Measurements from ENCODE around the gene NAV1. TPM values are rescaled to one million over a fixed set of nuclear protein-coding genes. Genes with fewer than 3 reads are reported as not detected.
A peak's percentile ranks its signal among the peaks of the same experiment; 100 is the strongest.

NAV1 gene
- total RNA-seq, 1 donor from 2014 or later, result 288 TPM

GRCh38 chr1:201553496-201554189 lies 14.7 kb downstream of the NAV1 start:
- TF ChIP-seq CTCF (IDR thresholded peaks at IDR 0.05), result no peak
- Mint-ChIP-seq H3K4me1 (ENCODE audit: unreplicated experiment) (peaks cover 52% of the 10 kb centered on the region), H3K9me3 (ENCODE audit: unreplicated experiment) (no peaks in the 10 kb centered on the region), H3K27ac (ENCODE audit: unreplicated experiment) (peak overlapping the region; percentile 9), H3K36me3 (ENCODE audit: unreplicated experiment) (peaks cover 2% of the 10 kb centered on the region), H3K4me3 (ENCODE audit: unreplicated experiment) (no peak overlapping the region), H3K27me3 (ENCODE audit: unreplicated experiment) (no peaks in the 10 kb centered on the region)
- DNase-seq (ENCODE audit: extremely low spot score, unreplicated experiment), result no peak

- Mint-ChIP-seq H3K9me3 (ENCODE audit: unreplicated experiment) (no peaks in the 10 kb centered on the region), H3K27me3 (ENCODE audit: unreplicated experiment) (no peaks in the 10 kb centered on the region), H3K4me3 (ENCODE audit: unreplicated experiment) (no peak overlapping the region), H3K4me1 (ENCODE audit: unreplicated experiment) (peaks cover 52% of the 10 kb centered on the region), H3K36me3 (ENCODE audit: unreplicated experiment) (peaks cover 2% of the 10 kb centered on the region), H3K27ac (ENCODE audit: unreplicated experiment) (no peak overlapping the region)
- no peak for TF ChIP-seq CTCF (IDR thresholded peaks at IDR 0.05)
- DNase-seq (ENCODE audit: extremely low spot score, unreplicated experiment), result no peak
Measured at GRCh38 chr1:201554190-201554600, 15.3 kb downstream of the NAV1 start.

- no peaks in the 10 kb centered on the region for H3K27me3 Mint-ChIP-seq (ENCODE audit: unreplicated experiment)
- H3K9me3 Mint-ChIP-seq (ENCODE audit: unreplicated experiment), result no peaks in the 10 kb centered on the region
- H3K36me3 Mint-ChIP-seq (ENCODE audit: unreplicated experiment), result peaks cover 2% of the 10 kb centered on the region
- TF ChIP-seq CTCF (IDR thresholded peaks at IDR 0.05), result no peak
- H3K27ac Mint-ChIP-seq (ENCODE audit: unreplicated experiment), result no peak overlapping the region
- no peak for DNase-seq (ENCODE audit: extremely low spot score, unreplicated experiment)
- H3K4me3 Mint-ChIP-seq (ENCODE audit: unreplicated experiment), result no peak overlapping the region
- H3K4me1 Mint-ChIP-seq (ENCODE audit: unreplicated experiment), result peaks cover 59% of the 10 kb centered on the region
Measured at GRCh38 chr1:201554789-201555592, 16.1 kb downstream of the NAV1 start.

- no peak for DNase-seq (ENCODE audit: extremely low spot score, unreplicated experiment)
- Mint-ChIP-seq H3K4me3 (ENCODE audit: unreplicated experiment) (no peak overlapping the region), H3K36me3 (ENCODE audit: unreplicated experiment) (peaks cover 2% of the 10 kb centered on the region), H3K27me3 (ENCODE audit: unreplicated experiment) (no peaks in the 10 kb centered on the region), H3K27ac (ENCODE audit: unreplicated experiment) (no peak overlapping the region), H3K4me1 (ENCODE audit: unreplicated experiment) (peaks cover 65% of the 10 kb centered on the region), H3K9me3 (ENCODE audit: unreplicated experiment) (no peaks in the 10 kb centered on the region)
- TF ChIP-seq CTCF (IDR thresholded peaks at IDR 0.05), result no peak
Measured at GRCh38 chr1:201555593-201555945, 16.6 kb downstream of the NAV1 start.

- Mint-ChIP-seq H3K9me3 (ENCODE audit: unreplicated experiment) (no peaks in the 10 kb centered on the region), H3K4me1 (ENCODE audit: unreplicated experiment) (peaks cover 74% of the 10 kb centered on the region), H3K4me3 (ENCODE audit: unreplicated experiment) (no peak overlapping the region), H3K27ac (ENCODE audit: unreplicated experiment) (peak overlapping the region; percentile 88), H3K36me3 (ENCODE audit: unreplicated experiment) (no peaks in the 10 kb centered on the region), H3K27me3 (ENCODE audit: unreplicated experiment) (no peaks in the 10 kb centered on the region)
- TF ChIP-seq CTCF (IDR thresholded peaks at IDR 0.05), result no peak
- no peak for DNase-seq (ENCODE audit: extremely low spot score, unreplicated experiment)
Measured at GRCh38 chr1:201556841-201557571, 18.1 kb downstream of the NAV1 start.

Data from osteocyte (in vitro differentiated cells).